Measurements from ENCODE around the gene JTB. TPM values are rescaled to one million over a fixed set of nuclear protein-coding genes. Genes with fewer than 3 reads are reported as not detected.

Gene JTB
- polyA plus RNA-seq, 3 donors = 150 to 391 (median 312) TPM

GRCh38 chr1:153970346-153970745 is 7.1 kb downstream of the JTB start:
- Histone ChIP-seq H3K4me2 (replicated peaks; ENCODE audit: extremely low read depth, low read length, poor library complexity, severe bottlenecking) (no peak overlapping the region), H3K27me3 (ENCODE audit: control insufficient read depth in 2 of 2, insufficient read depth in 2 of 2, low read length in 2 of 2) (no peaks in the 10 kb centered on the region), H3K79me2 (ENCODE audit: insufficient read depth, low read length) (peaks cover 22% of the 10 kb centered on the region), H3K9ac (ENCODE audit: insufficient read depth, low read length, poor library complexity, severe bottlenecking) (no peak overlapping the region), H3K36me3 (replicated peaks in 1 of 2; ENCODE audit: control insufficient read depth in 1 of 2, insufficient read depth in 2 of 2, low read length in 2 of 2) (peaks cover 17 to 25% of the 10 kb centered on the region in 2 donors), H2AFZ (ENCODE audit: insufficient read depth, low read depth, low read length, poor library complexity, severe bottlenecking) (no peak overlapping the region), H3K27ac (ENCODE audit: low read depth in 1 of 2, low read length in 2 of 2) (no peak overlapping the region), H3K4me3 (replicated peaks in 1 of 3; ENCODE audit: low read depth in 2 of 3, low read length in 3 of 3) (no peak overlapping the region), H4K20me1 (ENCODE audit: insufficient read depth, low read length) (peaks cover under 1% of the 10 kb centered on the region), H3K4me1 (ENCODE audit: control insufficient read depth in 1 of 2, insufficient read depth in 2 of 2, low read length in 2 of 2) (peaks cover 24 to 35% of the 10 kb centered on the region in 2 donors), H3K9me3 (replicated peaks in 1 of 2; ENCODE audit: control insufficient read depth in 1 of 2, insufficient read depth in 1 of 2, low read length in 2 of 2) (no peaks in the 10 kb centered on the region)
- no peak overlapping the region for H3K27ac Mint-ChIP-seq
- WGBS (ENCODE audit: insufficient coverage) = no CpG with 5 or more reads among the region's 2 CpGs
- H3K36me3 Mint-ChIP-seq = peaks cover 18 to 23% of the 10 kb centered on the region in 2 donors
- no peak overlapping the region for H3K4me3 Mint-ChIP-seq
- peaks cover 2 to 4% (median 2%) of the 10 kb centered on the region in 3 donors for H3K27me3 Mint-ChIP-seq (ENCODE audit: low read depth in 3 of 3)
- no peak for TF ChIP-seq CTCF (IDR thresholded peaks at IDR 0.05)
- H3K4me1 Mint-ChIP-seq = peaks cover 56% of the 10 kb centered on the region
- intact Hi-C loops (cut with micrococcal nuclease) = no loop called here
- no peaks in the 10 kb centered on the region for H3K9me3 Mint-ChIP-seq
- no peak for DNase-seq

- Mint-ChIP-seq H3K4me3 (no peak overlapping the region), H3K27me3 (ENCODE audit: low read depth in 3 of 3) (peaks cover 2 to 4% (median 2%) of the 10 kb centered on the region in 3 donors), H3K36me3 (peaks cover 7 to 9% of the 10 kb centered on the region in 2 donors), H3K4me1 (peaks cover 56% of the 10 kb centered on the region), H3K9me3 (no peaks in the 10 kb centered on the region), H3K27ac (no peak overlapping the region)
- no peak overlapping the region for H3K9ac ChIP-seq (ENCODE audit: insufficient read depth, low read length, poor library complexity, severe bottlenecking)
- H2AFZ ChIP-seq (ENCODE audit: insufficient read depth, low read depth, low read length, poor library complexity, severe bottlenecking) = no peak overlapping the region
- peak overlapping the region in 1 of 3 experiments; percentile 91 for H3K4me3 ChIP-seq (replicated peaks in 1 of 3; ENCODE audit: low read depth in 2 of 3, low read length in 3 of 3)
- WGBS (ENCODE audit: insufficient coverage) = 96% methylated on average over 2 of the region's 2 CpGs
- DNase-seq = no peak
- H3K79me2 ChIP-seq (ENCODE audit: insufficient read depth, low read length) = peaks cover 34% of the 10 kb centered on the region
- H3K27ac ChIP-seq (ENCODE audit: low read depth in 1 of 2, low read length in 2 of 2) = no peak overlapping the region
- H3K4me2 ChIP-seq (replicated peaks; ENCODE audit: extremely low read depth, low read length, poor library complexity, severe bottlenecking) = no peak overlapping the region
- no peaks in the 10 kb centered on the region for H3K9me3 ChIP-seq (replicated peaks in 1 of 2; ENCODE audit: control insufficient read depth in 1 of 2, insufficient read depth in 1 of 2, low read length in 2 of 2)
- H3K27me3 ChIP-seq (ENCODE audit: control insufficient read depth in 2 of 2, insufficient read depth in 2 of 2, low read length in 2 of 2) = no peaks in the 10 kb centered on the region
- no peaks in the 10 kb centered on the region for H4K20me1 ChIP-seq (ENCODE audit: insufficient read depth, low read length)
- no peak for TF ChIP-seq CTCF (IDR thresholded peaks at IDR 0.05)
- intact Hi-C loops (cut with micrococcal nuclease) = no loop called here
- peaks cover 5 to 11% of the 10 kb centered on the region in 2 donors for H3K36me3 ChIP-seq (replicated peaks in 1 of 2; ENCODE audit: control insufficient read depth in 1 of 2, insufficient read depth in 2 of 2, low read length in 2 of 2)
- peaks cover 31 to 44% of the 10 kb centered on the region in 2 donors for H3K4me1 ChIP-seq (ENCODE audit: control insufficient read depth in 1 of 2, insufficient read depth in 2 of 2, low read length in 2 of 2)
These were observed 8.5 kb downstream of the JTB start for GRCh38 chr1:153968972-153969371.
